ENCODE data around the gene ZNF429. TPM values are rescaled to one million over a fixed set of nuclear protein-coding genes. Genes with fewer than 3 reads are reported as not detected.
A peak's percentile ranks its signal among the peaks of the same experiment; 100 is the strongest.
"Not testable (repeated sequence)": the region's sequence is repeated elsewhere in the genome, so short reads cannot be mapped to it uniquely, and the experiment has no call there.

ZNF429 gene
- total RNA-seq, 1 donor from 2014 or later: 19.3 TPM

GRCh38 chr19:21593008-21593481, 87.6 kb downstream of the ZNF429 start:
- TF ChIP-seq CTCF (IDR thresholded peaks at IDR 0.05): no peak
- intact Hi-C loops (cut with DNase I): no loop called here
- Histone ChIP-seq H3K4me3 (no peak overlapping the region), H3K36me3 (no peaks in the 10 kb centered on the region), H3K27ac (no peak overlapping the region), H3K27me3 (ENCODE audit: low read depth) (no peaks in the 10 kb centered on the region), H3K4me1 (no peaks in the 10 kb centered on the region), H3K9me3 (no peaks in the 10 kb centered on the region)
- ATAC-seq (no peak), DNase-seq (no peak)

- Histone ChIP-seq H3K27ac (no peak overlapping the region), H3K9me3 (no peaks in the 10 kb centered on the region), H3K4me1 (no peaks in the 10 kb centered on the region), H3K27me3 (ENCODE audit: low read depth) (no peaks in the 10 kb centered on the region), H3K4me3 (no peak overlapping the region), H3K36me3 (no peaks in the 10 kb centered on the region)
- intact Hi-C loops (cut with DNase I): no loop called here
- no peak for ATAC-seq
- DNase-seq: no peak
- no peak for TF ChIP-seq CTCF (IDR thresholded peaks at IDR 0.05)
Measured at GRCh38 chr19:21593502-21593901, 88.1 kb downstream of the ZNF429 start.

GRCh38 chr19:21593934-21594820, 88.8 kb downstream of the ZNF429 start:
- Histone ChIP-seq H3K36me3 (no peaks in the 10 kb centered on the region), H3K27me3 (ENCODE audit: low read depth) (no peaks in the 10 kb centered on the region), H3K27ac (no peak overlapping the region), H3K4me3 (no peak overlapping the region), H3K9me3 (no peaks in the 10 kb centered on the region), H3K4me1 (no peaks in the 10 kb centered on the region)
- intact Hi-C loops (cut with DNase I): no loop called here
- peak in 1 of 2 donors; percentile 34 for ATAC-seq
- DNase-seq: peak; percentile 57
- no peak for TF ChIP-seq CTCF (IDR thresholded peaks at IDR 0.05)

- intact Hi-C loops (cut with DNase I): no loop called here
- ATAC-seq (no peak), DNase-seq (no peak)
- Histone ChIP-seq H3K36me3 (no peaks in the 10 kb centered on the region), H3K4me3 (no peak overlapping the region), H3K9me3 (no peaks in the 10 kb centered on the region), H3K27ac (no peak overlapping the region), H3K4me1 (no peaks in the 10 kb centered on the region), H3K27me3 (ENCODE audit: low read depth) (no peaks in the 10 kb centered on the region)
- TF ChIP-seq CTCF (IDR thresholded peaks at IDR 0.05): no peak
Measured at GRCh38 chr19:21595185-21595584, 89.8 kb downstream of the ZNF429 start.

- Histone ChIP-seq H3K27ac (no peak overlapping the region), H3K36me3 (no peaks in the 10 kb centered on the region), H3K4me1 (peaks cover 3% of the 10 kb centered on the region), H3K4me3 (no peak overlapping the region), H3K9me3 (no peaks in the 10 kb centered on the region), H3K27me3 (ENCODE audit: low read depth) (no peaks in the 10 kb centered on the region)
- ATAC-seq (no peak), DNase-seq (no peak)
- intact Hi-C loops (cut with DNase I): no loop called here
- no peak for TF ChIP-seq CTCF (IDR thresholded peaks at IDR 0.05)
Measured at GRCh38 chr19:21602082-21602658, 96.8 kb downstream of the ZNF429 start.

- DNase-seq; H3K9me3 ChIP-seq; H3K27me3 ChIP-seq (ENCODE audit: low read depth); H3K4me3 ChIP-seq; intact Hi-C loops (cut with DNase I); H3K4me1 ChIP-seq; H3K27ac ChIP-seq; ATAC-seq; H3K36me3 ChIP-seq: not testable (repeated sequence)
Measured at GRCh38 chr19:21602659-21603430, 97.4 kb downstream of the ZNF429 start.

All from lower lobe of right lung (tissue), 2 donors.